ENCODE measurements around the gene SENP3. TPM values are rescaled to one million over a fixed set of nuclear protein-coding genes. Genes with fewer than 3 reads are reported as not detected.

SENP3 gene
- total RNA-seq, 2 donors from 2014 or later: 42.9 to 46.3 TPM

DNA sequence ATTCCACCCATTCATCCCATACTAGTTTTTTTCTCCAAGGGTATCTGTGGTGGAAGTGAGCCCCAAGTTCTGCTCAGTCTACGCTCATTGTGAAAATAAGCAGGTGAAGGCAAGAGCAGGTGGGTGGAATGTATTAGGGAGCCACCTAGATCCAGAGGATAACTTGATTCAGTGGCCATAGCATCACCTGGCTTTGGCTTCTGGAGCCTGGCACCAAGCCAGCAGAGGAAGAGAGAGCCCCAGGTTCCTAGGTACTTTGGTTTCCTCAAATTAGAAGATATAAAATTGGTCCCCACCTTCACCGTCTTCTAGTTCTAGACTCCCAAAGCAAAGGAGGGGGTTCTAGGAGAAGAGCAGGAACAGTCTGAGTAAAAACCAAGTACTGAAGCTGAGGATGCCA, 48.9 kb downstream of the SENP3 start:
- H3K27ac Mint-ChIP-seq: no peak overlapping the region
- H3K36me3 Mint-ChIP-seq: peaks cover 13 to 20% of the 10 kb centered on the region in 2 donors
- no peaks in the 10 kb centered on the region for H3K9me3 Mint-ChIP-seq
- DNase-seq (ENCODE audit: low spot score in 2 of 2) (no peak), ATAC-seq (no peak)

GRCh38 chr17:7611635-7612293, 50.0 kb downstream of the SENP3 start:
- H3K27ac Mint-ChIP-seq: no peak overlapping the region
- peaks cover 13 to 20% of the 10 kb centered on the region in 2 donors for H3K36me3 Mint-ChIP-seq
- ATAC-seq: no peak
- no peak for DNase-seq (ENCODE audit: low spot score in 2 of 2)
- H3K9me3 Mint-ChIP-seq: no peaks in the 10 kb centered on the region

GRCh38 chr17:7612294-7612640, 50.5 kb downstream of the SENP3 start:
- ATAC-seq (no peak), DNase-seq (ENCODE audit: low spot score in 2 of 2) (no peak)
- Mint-ChIP-seq H3K9me3 (no peaks in the 10 kb centered on the region), H3K27ac (no peak overlapping the region), H3K36me3 (peaks cover 13 to 20% of the 10 kb centered on the region in 2 donors)

DNA sequence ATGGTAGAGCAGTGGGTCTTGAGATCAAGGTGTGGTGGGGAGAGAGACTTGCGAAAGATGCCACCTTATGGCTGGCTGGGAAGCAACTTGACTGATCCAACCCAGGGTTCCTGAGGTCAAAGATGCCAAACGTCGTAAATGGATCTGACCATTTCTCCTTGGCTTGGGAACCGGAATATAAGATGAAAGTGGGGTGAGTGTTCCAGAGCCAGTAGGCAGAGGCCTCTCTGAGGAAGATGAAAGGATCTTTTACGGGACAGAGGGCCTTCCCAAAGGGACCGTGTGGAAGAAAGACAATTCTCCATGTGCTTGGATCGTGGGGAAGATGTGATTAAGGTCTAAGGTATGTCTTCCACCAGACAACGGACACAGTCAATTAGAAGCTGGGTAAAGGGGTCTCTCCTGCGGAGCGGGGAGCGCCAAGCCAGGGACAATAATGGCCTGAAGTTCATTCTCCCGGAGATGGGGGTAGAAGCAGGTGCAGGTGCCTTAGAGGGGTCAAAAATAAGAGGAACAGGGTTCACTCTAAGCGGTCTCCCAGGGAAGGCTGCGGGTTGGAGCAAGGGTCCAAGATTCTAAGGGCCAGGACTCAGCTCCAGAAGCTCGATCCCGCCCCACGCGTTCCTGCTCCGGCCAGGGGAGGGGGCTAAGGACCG, 52.2 kb downstream of the SENP3 start:
- DNase-seq (ENCODE audit: low spot score in 2 of 2): no peak
- Mint-ChIP-seq H3K36me3 (peaks cover 13 to 20% of the 10 kb centered on the region in 2 donors), H3K27ac (peak overlapping the region; percentile 89 to 96), H3K9me3 (no peaks in the 10 kb centered on the region)
- no peak for ATAC-seq

- H3K9me3 Mint-ChIP-seq: no peaks in the 10 kb centered on the region
- peak within 1 kb of the TSS; percentile 89 to 96 for H3K27ac Mint-ChIP-seq
- DNase-seq (ENCODE audit: low spot score in 2 of 2): peak; percentile 96 to 100
- peak; percentile 93 to 95 for ATAC-seq
- H3K36me3 Mint-ChIP-seq: peaks cover 13 to 20% of the 10 kb centered on the region in 2 donors
Observed at GRCh38 chr17:7614425-7615264, 52.9 kb downstream of the SENP3 start, which contains the start of gene FXR2. Gene FXR2, minus strand, starts transcription at chr17:7614897. Its CDS starts 365 bp downstream, at chr17:7614532.

DNA sequence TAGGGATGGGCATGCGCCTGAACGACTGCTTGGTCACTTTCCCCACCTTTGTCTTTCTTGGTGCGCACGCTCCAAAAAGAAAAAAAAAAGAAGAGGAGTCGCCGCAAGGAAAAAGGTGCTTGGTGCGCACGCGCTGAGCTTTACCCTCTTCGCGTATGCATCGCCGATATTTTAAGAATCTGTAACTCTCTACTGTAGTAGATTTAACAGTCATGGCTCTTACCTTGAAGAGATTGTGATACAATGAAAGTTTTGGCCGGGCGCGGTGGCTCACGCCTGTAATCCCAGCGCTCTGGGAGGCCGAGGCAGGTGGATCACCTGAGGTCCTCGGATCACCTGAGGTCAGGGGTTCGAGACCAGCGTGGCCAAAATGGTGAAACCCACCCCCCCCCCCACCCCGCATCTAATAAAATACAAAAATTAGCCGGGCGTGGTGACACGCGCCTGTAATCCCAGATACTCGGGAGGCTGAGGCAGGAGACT, 53.6 kb downstream of the SENP3 start:
- peaks cover 13 to 20% of the 10 kb centered on the region in 2 donors for H3K36me3 Mint-ChIP-seq
- H3K27ac Mint-ChIP-seq: peak overlapping the region; percentile 84 to 89
- no peak for DNase-seq (ENCODE audit: low spot score in 2 of 2)
- ATAC-seq: no peak
- H3K9me3 Mint-ChIP-seq: no peaks in the 10 kb centered on the region

GRCh38 chr17:7618608-7619007, 56.9 kb downstream of the SENP3 start:
- no peaks in the 10 kb centered on the region for H3K9me3 Mint-ChIP-seq
- no peak for ATAC-seq
- peak overlapping the region in 1 of 2 donors; percentile 12 for H3K27ac Mint-ChIP-seq
- peaks cover 4 to 6% of the 10 kb centered on the region in 2 donors for H3K36me3 Mint-ChIP-seq
- DNase-seq (ENCODE audit: low spot score in 2 of 2): no peak

- Mint-ChIP-seq H3K9me3 (no peaks in the 10 kb centered on the region), H3K36me3 (no peaks in the 10 kb centered on the region), H3K27ac (no peak overlapping the region)
- no peak for ATAC-seq
- no peak for DNase-seq (ENCODE audit: low spot score in 2 of 2)
Observed at GRCh38 chr17:7620835-7621234, 59.1 kb downstream of the SENP3 start.

Other genes with a start within 250 kb of the SENP3 start
- gene GPS2, start 246.6 kb upstream of the SENP3 start, total RNA-seq: 10 to 100 TPM; 36.3 to 48.6 TPM
- 10 to 100 TPM; 24.8 to 32.7 TPM for gene NEURL4, start 232.6 kb upstream of the SENP3 start, total RNA-seq
- 100 to 1,000 TPM; 400 to 610 TPM for gene ACAP1, start 225.4 kb upstream of the SENP3 start, total RNA-seq
- 10 to 100 TPM in 1 of 2 donors, 1 to 10 TPM in 1; 3.6 to 10.1 TPM for gene KCTD11, start 209.8 kb upstream of the SENP3 start, total RNA-seq
- gene TMEM95, start 206.8 kb upstream of the SENP3 start, total RNA-seq: under 1 TPM in 1 of 2 donors, not detected in 1; 0.21 TPM
- gene TNK1, start 180.8 kb upstream of the SENP3 start, total RNA-seq: 1 to 10 TPM; 2.7 to 5.3 TPM
- 10 to 100 TPM; 58.2 to 77.5 TPM for gene PLSCR3, start 167.4 kb upstream of the SENP3 start, total RNA-seq
- 100 to 1,000 TPM in 1 of 2 donors, 10 to 100 TPM in 1; 78.9 to 114 TPM for gene TMEM256, start 157.8 kb upstream of the SENP3 start, total RNA-seq
- gene NLGN2, start 154.1 kb upstream of the SENP3 start, total RNA-seq: 10 to 100 TPM; 14.5 to 15.8 TPM
- not detected for gene SPEM1, start 141.6 kb upstream of the SENP3 start, total RNA-seq
- gene SPEM2, start 136.3 kb upstream of the SENP3 start, total RNA-seq: under 1 TPM in 1 of 2 donors, not detected in 1; 0.14 TPM
- not detected for gene SPEM3, start 133.1 kb upstream of the SENP3 start, total RNA-seq
- 10 to 100 TPM in 1 of 2 donors, 1 to 10 TPM in 1; 9.2 to 13.2 TPM for gene TMEM102, start 126.5 kb upstream of the SENP3 start, total RNA-seq
- 10 to 100 TPM in 1 of 2 donors, 1 to 10 TPM in 1; 2.6 to 35.5 TPM for gene FGF11, start 122.4 kb upstream of the SENP3 start, total RNA-seq
- 10 to 100 TPM; 12.1 to 17.6 TPM for gene CHRNB1, start 116.9 kb upstream of the SENP3 start, total RNA-seq
- 10 to 100 TPM; 21.8 to 26.5 TPM for gene ZBTB4, start 82.3 kb upstream of the SENP3 start, total RNA-seq
- not detected for gene SLC35G6, start 80.5 kb upstream of the SENP3 start, total RNA-seq
- 100 to 1,000 TPM; 280 to 333 TPM for gene POLR2A, start 77.6 kb upstream of the SENP3 start, total RNA-seq
- 10 to 100 TPM; 16.4 to 18.9 TPM for gene TNFSF12, start 12.9 kb upstream of the SENP3 start, total RNA-seq
- gene TNFSF13, start 3.2 kb upstream of the SENP3 start, total RNA-seq: 1 to 10 TPM; 4.6 to 6.0 TPM
- 10 to 100 TPM in 1 of 2 donors, 1 to 10 TPM in 1; 7.6 to 12.7 TPM for gene CD68, start 17.7 kb downstream of the SENP3 start, total RNA-seq
- 10 to 100 TPM; 52.1 to 60.6 TPM for gene MPDU1, start 21.9 kb downstream of the SENP3 start, total RNA-seq
- gene SOX15, start 28.2 kb downstream of the SENP3 start, total RNA-seq: under 1 TPM; 0.23 to 0.93 TPM
- 10 to 100 TPM; 34.7 to 66.2 TPM for gene FXR2, start 53.0 kb downstream of the SENP3 start, total RNA-seq
- 10 to 100 TPM; 24.4 to 49.6 TPM for gene SAT2, start 65.9 kb downstream of the SENP3 start, total RNA-seq
- gene SHBG, start 68.2 kb downstream of the SENP3 start, total RNA-seq: under 1 TPM in 1 of 2 donors, not detected in 1; 0.50 TPM
- under 1 TPM in 1 of 2 donors, not detected in 1; 0.25 TPM for gene ATP1B2, start 89.0 kb downstream of the SENP3 start, total RNA-seq
- gene TP53, start 125.6 kb downstream of the SENP3 start, total RNA-seq: 100 to 1,000 TPM in 1 of 2 donors, 10 to 100 TPM in 1; 78.4 to 147 TPM
- 10 to 100 TPM; 16.4 to 23.5 TPM for gene WRAP53, start 126.6 kb downstream of the SENP3 start, total RNA-seq
- not detected for gene EFNB3, start 143.3 kb downstream of the SENP3 start, total RNA-seq
- under 1 TPM; 0.05 to 0.19 TPM for gene DNAH2, start 155.8 kb downstream of the SENP3 start, total RNA-seq